Measurements from ENCODE around the gene PHF20.
"Not testable (repeated sequence)": the region's sequence is repeated elsewhere in the genome, so short reads cannot be mapped to it uniquely, and the experiment has no call there.

PHF20 gene

GRCh38 chr20:35978041-35978513 is 206.3 kb downstream of the PHF20 start:
- DNase-seq (ENCODE audit: low read depth) = no peak

DNA sequence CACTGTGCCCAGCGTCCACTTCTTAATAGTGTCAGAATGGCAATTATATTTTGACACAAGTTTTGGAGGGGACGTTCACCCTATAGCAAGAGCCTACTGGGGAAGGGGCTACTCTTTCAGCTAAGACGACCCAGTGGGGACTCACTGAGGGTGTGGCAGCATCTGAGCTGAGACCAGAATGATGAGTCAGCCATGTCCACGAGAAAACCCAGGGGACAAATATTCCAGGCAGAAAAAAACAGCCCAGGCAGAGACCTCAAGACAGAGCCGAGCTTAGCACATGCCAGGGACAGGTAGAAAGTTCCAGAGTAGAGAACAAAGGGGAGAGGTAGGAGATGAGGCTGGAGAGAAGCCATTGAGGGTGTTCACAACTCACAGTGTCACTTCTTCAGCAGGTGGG is 207.7 kb downstream of the PHF20 start:
- no peak for DNase-seq (ENCODE audit: low read depth)

GRCh38 chr20:35981969-35982368 is 210.2 kb downstream of the PHF20 start:
- DNase-seq (ENCODE audit: low read depth) = no peak

- DNase-seq (ENCODE audit: low read depth) = no peak
Measured at GRCh38 chr20:35984382-35984781, 212.6 kb downstream of the PHF20 start.

DNA sequence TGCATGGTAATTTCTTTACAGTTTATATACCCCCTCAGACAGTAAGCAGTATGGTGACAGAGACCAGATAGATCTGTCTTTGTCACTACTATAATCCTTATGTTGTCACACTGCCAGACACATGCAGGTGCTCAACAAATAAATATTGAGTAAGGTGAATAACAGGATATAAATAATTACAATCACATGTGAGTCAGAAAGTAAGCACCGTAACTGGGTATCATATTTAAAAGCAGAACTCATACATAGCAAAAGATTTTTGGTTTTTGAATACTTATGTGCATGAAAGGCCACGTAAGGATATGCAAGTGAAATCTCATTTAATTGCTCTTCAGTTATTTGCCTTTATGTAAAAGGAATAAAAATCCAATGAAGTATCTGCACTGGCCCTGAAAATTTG is 214.0 kb downstream of the PHF20 start:
- no peak for DNase-seq (ENCODE audit: low read depth)

DNA sequence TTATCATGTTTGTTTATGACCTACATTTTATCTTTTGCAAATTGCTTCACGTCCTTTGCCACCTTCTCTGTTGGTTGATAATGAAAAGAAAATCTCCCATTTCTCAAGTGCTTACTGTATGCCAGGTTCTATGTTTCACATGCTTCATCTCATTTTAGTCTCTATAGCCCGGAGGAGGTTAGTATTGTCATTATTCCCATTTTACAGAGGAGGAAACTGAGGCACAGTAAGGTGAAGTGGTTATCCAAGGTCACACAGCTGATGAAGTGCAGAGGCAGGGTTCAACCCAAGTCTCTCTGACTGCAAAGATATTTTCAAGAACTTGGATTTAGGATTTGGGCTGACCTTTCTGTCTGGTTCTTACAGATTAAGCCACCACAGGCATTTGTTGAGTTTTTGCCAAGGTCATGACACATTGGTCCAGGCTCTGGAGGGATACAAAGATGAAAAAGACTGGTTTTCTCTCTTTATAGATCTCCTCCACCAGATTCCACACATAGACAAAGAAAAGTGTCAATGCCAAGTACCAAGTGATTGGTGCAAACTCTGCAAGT is 217.2 kb downstream of the PHF20 start:
- no peak for DNase-seq (ENCODE audit: low read depth)

DNA sequence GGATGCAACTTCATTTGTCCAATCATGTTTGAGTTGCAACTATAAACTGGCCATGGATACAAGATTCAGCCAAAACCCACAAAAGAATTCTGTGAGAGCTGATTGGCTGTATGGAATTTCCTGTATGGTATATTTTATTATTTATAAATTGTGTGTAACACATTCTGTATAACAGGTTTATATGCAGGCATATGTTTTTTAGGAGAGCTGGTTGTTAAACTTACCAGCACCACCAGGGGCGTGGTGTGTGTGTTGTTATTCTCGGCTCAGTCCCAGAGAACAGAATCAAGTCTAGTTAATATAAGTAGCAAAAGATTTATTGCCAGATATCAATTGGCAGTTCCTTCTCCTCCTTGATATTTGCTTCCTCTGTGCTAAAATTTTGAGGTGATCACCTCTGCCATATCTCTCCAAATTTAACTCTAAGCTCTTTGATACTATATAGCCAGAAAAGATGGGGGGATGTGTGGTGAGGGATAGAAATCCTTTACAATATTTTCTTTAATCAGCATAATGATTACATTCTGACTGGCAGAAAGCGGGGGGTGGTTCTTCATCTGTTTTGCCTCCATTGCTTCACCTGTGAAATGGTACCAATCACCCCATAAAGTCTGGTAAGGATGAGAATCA is 219.4 kb downstream of the PHF20 start:
- DNase-seq (ENCODE audit: low read depth) = no peak

DNA sequence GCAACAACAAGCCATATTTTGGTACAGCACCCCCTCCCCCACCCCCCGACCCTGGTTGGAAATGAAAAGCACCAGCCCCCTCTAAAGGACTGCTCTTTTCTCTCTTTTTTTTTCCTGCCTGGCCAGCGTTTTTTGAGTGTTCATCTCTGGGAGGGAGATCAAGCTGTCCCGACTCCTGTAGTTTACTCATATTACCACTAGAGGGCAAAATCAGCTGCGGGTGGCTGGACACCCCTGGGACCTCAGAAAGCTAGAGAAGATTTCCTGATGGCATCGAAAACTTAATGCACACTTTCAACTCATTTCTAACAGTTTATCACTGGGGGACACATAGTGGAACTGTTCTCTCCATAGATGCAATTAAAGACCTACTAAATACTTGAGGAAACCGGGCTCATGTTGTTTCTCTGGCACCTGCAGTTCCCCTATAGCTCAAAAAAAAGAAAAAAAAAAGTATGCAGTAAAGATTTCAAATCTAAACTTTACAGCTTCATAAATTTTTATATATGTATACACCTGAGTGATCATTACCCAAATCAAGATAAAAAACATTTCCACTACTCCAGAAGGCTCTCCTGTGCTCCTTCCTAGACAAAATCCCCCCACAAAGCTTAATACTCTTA is 221.0 kb downstream of the PHF20 start:
- peak; percentile 18 for DNase-seq (ENCODE audit: low read depth)

DNA sequence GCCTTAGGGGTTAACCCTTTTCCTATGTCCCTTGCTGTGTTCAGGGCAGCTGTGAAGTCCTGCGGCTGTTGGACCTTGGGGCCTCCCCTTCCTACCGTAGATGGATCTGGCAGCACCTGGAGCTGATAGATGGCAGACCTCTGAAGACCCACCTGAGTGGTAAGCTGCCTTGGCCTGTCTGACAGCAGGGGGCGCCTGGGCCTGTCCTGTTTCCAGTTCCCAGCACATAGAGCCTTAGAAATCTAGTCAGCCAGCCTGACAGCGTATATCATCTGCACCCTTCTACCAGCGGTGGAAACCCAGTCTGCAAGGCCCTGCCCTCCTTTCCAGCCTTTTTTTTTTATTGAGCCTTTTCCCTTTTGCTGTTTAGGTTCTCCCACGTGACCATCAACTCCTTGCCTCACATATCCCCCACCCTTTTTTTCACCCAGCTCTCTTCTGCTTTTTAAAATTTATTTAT is 223.2 kb downstream of the PHF20 start:
- peak; percentile 36 for DNase-seq (ENCODE audit: low read depth)

DNA sequence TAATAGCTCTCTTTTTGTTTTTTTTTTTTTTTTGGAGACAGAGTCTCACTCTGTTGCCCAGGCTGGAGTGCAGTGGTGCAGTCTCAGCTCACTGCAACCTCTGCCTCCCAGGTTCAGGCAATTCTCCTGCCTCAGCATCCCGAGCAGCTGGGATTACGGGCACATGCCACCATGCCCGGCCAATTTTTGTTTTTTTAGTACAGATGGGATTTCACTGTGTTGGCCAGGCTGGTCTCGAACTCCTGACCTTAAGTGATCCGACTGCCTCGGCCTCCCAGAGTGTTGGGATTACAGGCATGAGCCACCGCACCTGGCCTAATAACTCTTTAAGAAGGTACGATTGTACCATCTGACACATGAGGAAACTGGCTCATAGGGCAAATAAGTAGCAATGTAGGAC is 224.7 kb downstream of the PHF20 start:
- DNase-seq (ENCODE audit: low read depth) = not testable (repeated sequence)

All from non-pigmented ciliary epithelial cell (primary cell).